Kasumi-1 (cell line): ENCODE results near the gene TNFRSF4.
"Not testable (repeated sequence)": the region's sequence is repeated elsewhere in the genome, so short reads cannot be mapped to it uniquely, and the experiment has no call there.

Experiments used
- DNase-seq, 2 experiments: peaks; one replicate each; lab custom pipeline; 2025; lab: John Stamatoyannopoulos, UW

The TNFRSF4 gene

GRCh38 chr1:1202831-1203560, 11.0 kb downstream of the TNFRSF4 start:
- no peak for DNase-seq

GRCh38 chr1:1200876-1201810, 12.8 kb downstream of the TNFRSF4 start:
- DNase-seq, result no peak

DNA sequence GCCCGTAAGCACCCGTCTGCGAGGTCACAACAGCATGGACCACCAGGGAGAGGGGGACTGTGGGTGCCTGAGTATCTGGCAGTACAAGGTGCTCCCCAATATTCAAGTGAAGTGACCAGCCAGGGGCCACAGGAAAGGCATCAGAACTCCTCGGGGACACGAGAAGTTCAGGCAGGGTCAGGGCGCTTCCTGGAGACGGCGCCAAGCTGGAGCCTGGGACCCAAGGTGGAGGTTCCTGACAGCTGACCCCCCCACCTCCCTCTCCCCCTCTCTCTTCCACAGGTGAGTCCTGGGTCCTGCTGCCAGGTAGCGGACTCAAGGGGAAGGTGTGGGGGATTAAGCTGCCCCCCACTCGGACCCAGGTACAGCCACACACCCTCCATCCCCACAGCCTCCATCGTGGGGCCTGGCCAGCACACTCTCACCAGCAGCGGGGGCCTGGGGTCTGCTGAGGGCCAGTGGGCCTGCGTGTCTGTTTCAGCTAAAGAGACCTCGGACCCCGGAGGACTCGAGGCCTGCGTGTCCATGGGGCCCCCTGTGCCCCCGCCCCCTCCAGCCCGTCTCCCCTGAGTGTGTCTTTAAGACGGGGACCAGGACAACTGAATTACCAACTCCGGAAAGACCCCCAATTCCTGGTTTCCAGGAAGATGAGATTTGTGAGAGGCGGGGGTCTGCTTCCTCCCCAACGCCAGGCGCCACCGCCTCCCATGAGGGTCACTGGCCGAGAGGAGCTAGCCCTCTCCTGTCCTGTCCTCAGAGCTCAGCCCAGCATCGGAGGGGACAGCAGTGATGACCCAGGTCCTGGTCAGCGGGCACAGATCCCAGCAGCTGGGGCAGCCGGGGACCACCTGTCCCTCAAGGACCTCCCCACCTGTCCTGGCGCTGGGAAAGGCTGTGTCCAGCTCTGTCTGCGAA, 13.7 kb downstream of the TNFRSF4 start:
- DNase-seq, result no peak

- DNase-seq, result no peak
Measured at GRCh38 chr1:1199141-1199960, 14.6 kb downstream of the TNFRSF4 start.

- DNase-seq, result no peak
Measured at GRCh38 chr1:1198423-1199140, 15.4 kb downstream of the TNFRSF4 start.

DNA sequence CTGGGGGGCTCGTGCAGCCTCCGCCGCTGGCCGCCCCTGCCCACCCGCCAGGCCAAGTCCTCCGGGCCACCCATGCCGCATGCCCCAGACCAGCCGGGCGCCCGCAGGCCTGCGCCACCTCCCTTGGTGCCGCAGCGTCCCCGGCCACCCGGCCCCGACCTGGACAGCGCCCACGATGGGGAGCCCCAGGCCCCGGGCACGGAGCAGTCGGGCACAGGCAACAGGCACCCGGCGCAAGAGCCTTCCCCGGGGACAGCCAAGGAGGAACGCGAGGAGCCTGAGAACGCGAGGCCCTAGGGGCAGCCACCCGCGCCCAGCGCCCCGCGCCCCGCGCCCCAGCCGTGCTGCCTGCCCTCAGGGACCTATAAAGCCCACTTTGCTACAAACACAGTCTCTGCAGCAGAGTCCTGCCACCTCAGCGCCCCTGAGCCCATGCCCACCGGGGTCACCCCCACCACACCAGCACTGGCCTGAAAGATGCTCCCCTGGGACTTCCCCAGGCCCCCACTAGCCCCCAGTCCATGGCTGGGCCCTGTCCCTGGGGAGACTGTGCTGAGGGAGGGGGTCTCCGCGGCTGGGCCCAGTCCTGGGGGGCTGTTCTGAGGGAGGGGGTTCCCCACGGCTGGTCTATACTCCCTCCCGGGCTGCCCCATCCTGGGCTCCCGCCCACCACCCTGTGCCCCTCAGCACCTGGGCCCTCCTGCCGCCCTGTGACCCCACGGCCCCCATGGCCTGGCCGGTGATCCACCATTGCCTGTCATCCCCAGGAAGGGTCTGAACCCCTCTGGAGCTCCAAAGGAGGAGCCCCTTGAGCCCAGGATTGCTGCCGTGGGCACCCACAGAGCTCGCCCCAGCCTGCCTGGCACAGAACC, 16.2 kb downstream of the TNFRSF4 start:
- DNase-seq, result no peak

- no peak for DNase-seq
Measured at GRCh38 chr1:1197188-1197500, 16.8 kb downstream of the TNFRSF4 start.

DNA sequence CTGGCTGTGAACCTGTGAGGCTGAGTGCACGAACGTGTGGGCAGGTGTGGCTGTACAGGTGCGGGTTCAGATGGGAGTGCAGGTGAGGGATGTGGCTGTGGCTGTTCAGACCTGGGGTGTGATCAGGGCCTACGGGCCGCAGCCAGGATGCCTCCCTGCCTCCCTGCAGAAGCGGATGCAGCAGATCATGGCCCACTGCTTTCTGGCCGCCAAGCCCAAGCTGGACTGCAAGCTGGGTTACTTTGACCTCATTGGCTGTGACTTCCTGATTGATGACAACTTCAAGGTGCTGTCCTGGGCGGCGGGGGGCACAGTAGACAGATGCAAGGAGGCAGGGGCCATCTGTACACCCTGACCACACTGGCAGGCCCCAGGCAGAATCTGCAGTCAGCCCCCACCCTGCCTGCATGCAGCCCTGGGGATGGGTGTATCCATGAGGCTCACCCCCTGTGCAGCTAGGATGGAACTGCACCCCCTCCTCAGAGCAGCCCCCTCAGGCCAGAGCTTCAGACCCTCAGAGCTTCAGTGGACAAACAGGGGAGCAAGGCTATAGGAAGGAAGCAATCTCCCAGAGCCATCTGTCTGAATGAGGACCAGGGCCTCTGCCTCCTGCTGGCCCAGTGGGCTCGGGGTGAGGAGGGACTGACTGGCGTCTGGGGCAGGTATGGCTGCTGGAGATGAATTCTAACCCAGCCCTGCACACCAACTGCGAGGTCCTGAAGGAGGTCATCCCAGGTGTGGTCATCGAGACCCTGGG, 17.3 kb downstream of the TNFRSF4 start:
- no peak for DNase-seq

DNA sequence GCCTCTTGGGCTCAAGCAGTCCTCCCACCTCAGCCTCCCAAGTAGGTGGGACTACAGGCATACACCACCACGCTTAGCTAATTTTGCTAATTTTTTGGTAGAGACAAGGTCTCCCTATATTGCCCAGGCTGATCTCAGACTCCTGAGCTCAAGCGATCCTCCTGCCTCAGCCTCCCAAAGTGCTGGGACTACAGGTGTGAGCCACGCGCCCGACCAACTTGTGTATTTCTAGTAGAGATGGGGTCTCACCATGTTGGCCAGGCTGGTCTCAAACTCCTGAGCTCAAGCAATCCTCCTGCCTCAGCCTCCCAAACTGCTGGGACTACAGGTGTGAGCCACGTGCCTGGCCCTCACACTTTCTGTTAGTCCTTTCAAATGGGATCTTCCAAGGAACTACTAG, 18.2 kb downstream of the TNFRSF4 start:
- DNase-seq, result not testable (repeated sequence)

- no peak for DNase-seq
Measured at GRCh38 chr1:1194723-1195122, 19.2 kb downstream of the TNFRSF4 start.

DNA sequence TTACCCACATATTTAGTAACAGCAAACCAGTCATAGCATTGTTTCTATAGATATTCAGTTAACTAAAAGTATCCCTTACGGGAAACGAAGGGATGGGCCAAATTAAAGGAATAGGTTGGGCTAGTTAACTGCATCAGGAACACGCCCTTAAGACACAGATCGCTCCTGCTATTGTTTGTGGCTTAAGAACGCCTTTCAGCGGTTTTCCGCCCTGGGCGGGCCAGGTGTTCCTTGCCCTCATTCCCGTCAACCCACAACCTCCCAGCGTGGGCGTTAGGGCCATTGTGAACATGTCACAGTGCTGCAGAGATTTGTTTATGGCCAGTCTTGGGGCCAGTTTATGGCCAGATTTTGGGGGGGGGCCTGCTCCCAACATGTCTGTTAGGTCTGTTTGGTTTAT, 22.2 kb downstream of the TNFRSF4 start:
- no peak for DNase-seq

- DNase-seq, result no peak
Measured at GRCh38 chr1:1189111-1189510, 24.8 kb downstream of the TNFRSF4 start.

DNA sequence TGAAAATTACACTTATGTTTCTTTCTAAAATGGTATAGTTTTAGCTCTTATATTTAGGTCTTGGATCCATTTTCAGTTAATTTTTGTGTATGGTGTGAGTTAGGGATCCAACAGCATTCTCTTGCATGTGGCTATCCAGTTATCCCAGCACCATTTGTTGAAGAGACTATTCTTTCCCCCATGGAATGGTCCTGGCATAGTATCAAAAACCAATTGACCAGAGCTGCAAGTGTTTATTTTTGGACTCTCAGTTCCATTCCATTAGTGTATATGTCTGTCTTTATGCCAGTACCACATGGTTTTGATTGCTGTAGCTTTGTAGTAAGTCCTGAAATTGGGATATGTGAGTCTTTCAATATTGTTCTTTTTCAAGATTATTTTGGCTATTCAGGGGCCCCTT, 26.0 kb downstream of the TNFRSF4 start:
- no peak for DNase-seq

DNA sequence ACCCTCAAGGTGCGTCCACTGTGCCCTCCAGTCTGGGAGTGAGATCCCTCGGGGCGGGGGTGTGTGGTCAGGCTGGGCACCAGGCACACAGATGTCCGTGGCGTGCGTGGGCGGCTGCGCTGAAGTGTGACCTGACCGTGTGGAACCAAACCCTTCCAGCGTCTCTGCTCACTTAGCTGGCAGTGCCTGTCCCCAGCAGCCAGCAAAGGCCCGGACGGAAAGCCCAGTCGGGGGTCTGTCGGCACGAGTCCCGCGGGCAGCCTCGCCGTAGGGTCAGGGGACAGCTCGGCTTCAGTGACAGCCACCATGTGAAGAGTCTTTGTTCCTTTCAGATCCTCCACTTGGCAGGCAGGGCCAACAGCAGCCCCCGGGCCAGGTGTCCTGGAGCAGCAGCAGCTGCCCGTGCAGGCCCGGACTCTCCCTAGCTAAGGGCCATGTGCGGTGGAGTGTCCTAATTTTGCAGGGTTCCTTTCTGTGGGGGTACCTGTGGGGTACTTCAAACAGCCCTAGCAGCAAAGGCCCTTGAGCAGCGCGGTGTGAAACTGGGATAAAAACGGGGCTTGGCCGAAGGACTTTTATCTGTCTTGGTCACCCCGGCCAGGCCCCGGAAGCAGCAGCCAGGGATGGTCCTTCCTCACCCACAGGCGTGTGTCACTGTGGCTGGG, 28.7 kb downstream of the TNFRSF4 start:
- DNase-seq, result no peak

DNA sequence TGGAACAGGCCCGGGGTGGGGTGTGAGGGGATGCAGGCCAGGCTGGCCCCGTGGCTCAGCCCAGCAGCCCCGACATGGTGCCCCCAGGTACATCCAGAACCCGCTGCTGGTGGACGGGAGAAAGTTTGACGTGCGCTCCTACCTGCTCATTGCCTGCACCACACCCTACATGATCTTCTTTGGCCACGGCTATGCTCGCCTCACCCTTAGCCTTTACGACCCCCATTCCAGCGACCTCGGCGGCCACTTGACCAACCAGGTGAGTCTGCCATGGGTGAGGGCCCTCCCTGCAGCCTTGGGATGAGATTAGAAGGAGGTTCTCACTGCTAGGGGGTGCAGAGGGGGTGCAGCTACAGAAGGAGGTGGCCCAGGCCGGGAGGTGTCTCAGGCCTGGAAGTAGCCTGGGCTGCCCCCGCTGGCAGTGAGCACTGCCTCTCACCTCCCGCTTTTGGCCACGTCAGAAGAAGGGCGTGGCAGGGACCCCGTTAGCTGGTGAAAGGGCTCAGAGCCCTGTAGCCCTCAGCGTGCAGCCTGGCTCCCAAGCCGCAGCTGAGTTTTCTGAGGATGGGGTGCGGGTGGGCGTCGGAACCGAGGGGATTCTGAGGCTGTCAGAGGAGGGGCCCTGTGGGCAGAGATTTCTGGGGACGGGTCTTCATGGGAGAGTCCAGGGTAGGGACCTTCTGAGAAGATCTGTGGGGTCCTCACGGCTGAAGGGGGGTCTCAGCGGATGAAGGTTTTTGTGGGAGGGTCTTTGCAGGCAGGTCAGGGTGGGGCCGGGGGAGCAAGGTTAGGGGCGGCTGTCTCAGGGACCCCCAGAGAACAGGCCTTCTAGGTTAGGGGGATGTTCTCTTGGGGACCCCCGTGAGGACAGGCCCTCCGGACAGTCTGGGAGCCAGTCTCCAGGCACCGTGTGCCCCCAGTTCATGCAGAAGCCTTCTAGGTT, 29.8 kb downstream of the TNFRSF4 start:
- DNase-seq, result no peak

DNA sequence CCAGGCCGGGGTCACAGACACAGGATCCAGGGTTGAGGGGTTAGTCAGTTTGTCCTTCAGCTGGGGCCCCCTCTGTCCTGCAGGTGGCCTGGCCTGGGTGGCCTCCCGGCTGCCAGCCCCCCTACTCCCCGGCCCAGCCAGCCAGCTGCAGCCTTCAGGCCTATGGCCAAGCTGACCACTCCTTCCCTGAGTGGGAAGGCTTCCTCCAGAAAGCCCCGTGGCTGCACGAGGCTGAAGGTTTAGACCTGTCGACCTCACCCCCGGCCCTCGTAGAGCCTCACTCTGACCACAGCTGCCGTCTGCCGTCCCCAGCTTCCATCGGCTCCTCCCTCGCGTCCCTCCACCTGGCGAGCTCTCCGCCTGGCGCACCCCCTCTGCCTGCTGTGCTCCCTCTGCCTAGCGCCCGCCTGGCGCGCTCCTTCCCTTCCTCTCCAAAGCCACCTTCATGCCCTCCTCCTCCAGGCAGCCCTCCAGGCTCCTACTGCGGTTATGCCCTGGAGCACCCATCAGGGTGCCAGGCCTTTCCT, 30.7 kb downstream of the TNFRSF4 start:
- no peak for DNase-seq
